ENCODE data around the gene VAV2.

VAV2 gene

DNA sequence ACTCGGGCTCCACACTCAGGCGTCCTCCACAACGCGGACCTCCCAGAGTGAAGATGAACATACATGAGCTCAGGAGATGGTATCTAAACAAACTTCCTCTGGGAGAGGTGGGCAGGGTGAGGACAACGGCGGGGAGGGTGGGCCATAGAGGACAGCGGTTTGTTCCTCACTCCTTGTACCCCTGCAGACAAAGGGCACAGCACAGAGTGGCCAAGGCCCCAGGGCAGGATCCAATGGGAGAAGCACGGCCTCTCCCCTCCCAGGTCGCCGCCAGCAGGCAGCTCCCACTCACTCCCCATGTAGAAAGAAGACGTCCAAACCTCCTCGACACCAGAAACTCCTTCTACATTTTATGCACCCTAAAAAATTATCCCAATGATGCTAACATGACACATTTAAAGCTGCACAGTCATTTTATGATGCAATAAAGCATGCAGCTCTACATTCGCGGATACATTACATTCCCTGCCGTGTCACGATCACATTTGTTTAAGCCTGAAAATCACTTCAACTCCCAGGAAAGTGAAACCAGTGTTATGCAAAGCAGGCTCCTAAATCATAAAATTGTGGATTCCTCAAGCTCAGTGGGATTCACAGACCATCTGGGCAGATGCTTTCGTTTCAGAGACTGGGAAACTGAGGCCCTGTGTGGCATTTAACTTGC, 166.4 kb downstream of the VAV2 start (continued):
- TF ChIP-seq, protein P1, sequence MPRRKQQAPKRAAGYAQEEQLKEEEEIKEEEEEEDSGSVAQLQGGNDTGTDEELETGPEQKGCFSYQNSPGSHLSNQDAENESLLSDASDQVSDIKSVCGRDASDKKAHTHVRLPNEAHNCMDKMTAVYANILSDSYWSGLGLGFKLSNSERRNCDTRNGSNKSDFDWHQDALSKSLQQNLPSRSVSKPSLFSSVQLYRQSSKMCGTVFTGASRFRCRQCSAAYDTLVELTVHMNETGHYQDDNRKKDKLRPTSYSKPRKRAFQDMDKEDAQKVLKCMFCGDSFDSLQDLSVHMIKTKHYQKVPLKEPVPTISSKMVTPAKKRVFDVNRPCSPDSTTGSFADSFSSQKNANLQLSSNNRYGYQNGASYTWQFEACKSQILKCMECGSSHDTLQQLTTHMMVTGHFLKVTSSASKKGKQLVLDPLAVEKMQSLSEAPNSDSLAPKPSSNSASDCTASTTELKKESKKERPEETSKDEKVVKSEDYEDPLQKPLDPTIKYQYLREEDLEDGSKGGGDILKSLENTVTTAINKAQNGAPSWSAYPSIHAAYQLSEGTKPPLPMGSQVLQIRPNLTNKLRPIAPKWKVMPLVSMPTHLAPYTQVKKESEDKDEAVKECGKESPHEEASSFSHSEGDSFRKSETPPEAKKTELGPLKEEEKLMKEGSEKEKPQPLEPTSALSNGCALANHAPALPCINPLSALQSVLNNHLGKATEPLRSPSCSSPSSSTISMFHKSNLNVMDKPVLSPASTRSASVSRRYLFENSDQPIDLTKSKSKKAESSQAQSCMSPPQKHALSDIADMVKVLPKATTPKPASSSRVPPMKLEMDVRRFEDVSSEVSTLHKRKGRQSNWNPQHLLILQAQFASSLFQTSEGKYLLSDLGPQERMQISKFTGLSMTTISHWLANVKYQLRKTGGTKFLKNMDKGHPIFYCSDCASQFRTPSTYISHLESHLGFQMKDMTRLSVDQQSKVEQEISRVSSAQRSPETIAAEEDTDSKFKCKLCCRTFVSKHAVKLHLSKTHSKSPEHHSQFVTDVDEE (CRISPR knock-in tag; IDR thresholded peaks at IDR 0.05): no peak
- TF ChIP-seq RARB (CRISPR knock-in tag; IDR thresholded peaks at IDR 0.05): no peak
- no peak for TF ChIP-seq PPARA (CRISPR knock-in tag; IDR thresholded peaks at IDR 0.05; ENCODE audit: borderline replicate concordance)

GRCh38 chr9:133824802-133825186, 167.3 kb downstream of the VAV2 start:
- ATAC-seq: no peak
- TF ChIP-seq, protein P1 (CRISPR knock-in tag; IDR thresholded peaks at IDR 0.05): no peak
- TF ChIP-seq, protein P2, sequence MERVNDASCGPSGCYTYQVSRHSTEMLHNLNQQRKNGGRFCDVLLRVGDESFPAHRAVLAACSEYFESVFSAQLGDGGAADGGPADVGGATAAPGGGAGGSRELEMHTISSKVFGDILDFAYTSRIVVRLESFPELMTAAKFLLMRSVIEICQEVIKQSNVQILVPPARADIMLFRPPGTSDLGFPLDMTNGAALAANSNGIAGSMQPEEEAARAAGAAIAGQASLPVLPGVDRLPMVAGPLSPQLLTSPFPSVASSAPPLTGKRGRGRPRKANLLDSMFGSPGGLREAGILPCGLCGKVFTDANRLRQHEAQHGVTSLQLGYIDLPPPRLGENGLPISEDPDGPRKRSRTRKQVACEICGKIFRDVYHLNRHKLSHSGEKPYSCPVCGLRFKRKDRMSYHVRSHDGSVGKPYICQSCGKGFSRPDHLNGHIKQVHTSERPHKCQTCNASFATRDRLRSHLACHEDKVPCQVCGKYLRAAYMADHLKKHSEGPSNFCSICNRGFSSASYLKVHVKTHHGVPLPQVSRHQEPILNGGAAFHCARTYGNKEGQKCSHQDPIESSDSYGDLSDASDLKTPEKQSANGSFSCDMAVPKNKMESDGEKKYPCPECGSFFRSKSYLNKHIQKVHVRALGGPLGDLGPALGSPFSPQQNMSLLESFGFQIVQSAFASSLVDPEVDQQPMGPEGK (CRISPR knock-in tag; IDR thresholded peaks at IDR 0.05; ENCODE audit: borderline replicate concordance): no peak

GRCh38 chr9:133824106-133824801, 167.9 kb downstream of the VAV2 start:
- TF ChIP-seq POU6F1 (CRISPR knock-in tag; IDR thresholded peaks at IDR 0.05; ENCODE audit: borderline replicate concordance, low read depth) (no peak), CREB5 (CRISPR knock-in tag; IDR thresholded peaks at IDR 0.05; ENCODE audit: low read depth) (no peak), CSDC2 (CRISPR knock-in tag; IDR thresholded peaks at IDR 0.05) (no peak), ISL1 (CRISPR knock-in tag; IDR thresholded peaks at IDR 0.05) (no peak)
- no peak for ATAC-seq

- no peak for ATAC-seq
- TF ChIP-seq POU6F1 (CRISPR knock-in tag; IDR thresholded peaks at IDR 0.05; ENCODE audit: borderline replicate concordance, low read depth) (no peak), TOX (CRISPR knock-in tag; IDR thresholded peaks at IDR 0.05; ENCODE audit: borderline replicate concordance) (no peak), ARNTL (CRISPR knock-in tag; IDR thresholded peaks at IDR 0.05; ENCODE audit: borderline replicate concordance, low read depth) (no peak), ISL1 (CRISPR knock-in tag; IDR thresholded peaks at IDR 0.05) (no peak), ZFP3 (CRISPR knock-in tag; IDR thresholded peaks at IDR 0.05) (peak; percentile 97)
These were observed 168.7 kb downstream of the VAV2 start for GRCh38 chr9:133823189-133824105.
